ENCODE measurements around the gene NCSTN.
A peak's percentile ranks its signal among the peaks of the same experiment; 100 is the strongest.
"Not testable (repeated sequence)": the region's sequence is repeated elsewhere in the genome, so short reads cannot be mapped to it uniquely, and the experiment has no call there.

The NCSTN gene

DNA sequence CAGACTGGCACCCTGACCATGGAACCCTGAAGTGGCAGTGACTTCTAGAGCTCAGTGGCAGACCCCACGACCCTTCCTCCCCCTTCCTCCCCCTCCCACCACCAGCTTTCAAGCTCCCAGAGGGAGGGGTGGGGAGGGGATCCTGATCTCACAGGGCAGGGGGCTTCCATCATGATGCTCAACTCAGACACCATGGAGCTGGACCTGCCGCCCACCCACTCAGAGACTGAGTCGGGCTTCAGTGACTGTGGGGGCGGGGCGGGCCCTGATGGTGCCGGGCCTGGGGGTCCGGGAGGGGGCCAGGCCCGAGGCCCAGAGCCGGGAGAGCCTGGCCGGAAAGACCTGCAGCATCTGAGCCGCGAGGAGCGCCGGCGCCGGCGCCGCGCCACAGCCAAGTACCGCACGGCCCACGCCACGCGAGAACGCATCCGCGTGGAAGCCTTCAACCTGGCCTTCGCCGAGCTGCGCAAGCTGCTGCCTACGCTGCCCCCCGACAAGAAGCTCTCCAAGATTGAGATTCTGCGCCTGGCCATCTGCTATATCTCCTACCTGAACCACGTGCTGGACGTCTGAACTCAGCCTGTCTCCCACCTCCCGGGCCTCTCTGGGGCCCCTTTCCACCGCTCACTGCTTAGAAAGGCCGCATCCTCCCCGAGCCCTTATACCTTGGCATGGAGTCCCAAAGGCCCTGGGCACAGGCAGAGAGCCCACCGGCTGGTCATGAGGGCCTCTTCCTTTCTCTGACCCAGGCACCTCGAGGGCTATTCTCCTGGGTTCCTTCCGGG, 27.6 kb downstream of the NCSTN start:
- no peak for DNase-seq (ENCODE audit: low read depth in 2 of 2)

DNA sequence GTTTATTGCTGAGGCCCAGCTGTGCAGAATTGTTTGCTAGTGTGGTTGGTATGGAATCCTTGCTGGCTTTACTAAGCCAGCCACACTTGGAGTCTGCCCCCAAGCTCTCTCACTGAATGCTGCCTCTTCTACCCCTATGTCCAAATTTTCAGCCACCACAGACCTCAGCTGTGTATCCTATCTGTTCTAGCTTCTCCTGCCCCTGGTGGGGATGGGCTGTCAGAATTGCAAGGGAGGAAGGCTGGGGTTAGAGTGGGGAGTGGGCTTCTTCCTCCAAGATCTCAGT, 28.1 kb downstream of the NCSTN start:
- no peak for DNase-seq (ENCODE audit: low read depth in 2 of 2)

DNA sequence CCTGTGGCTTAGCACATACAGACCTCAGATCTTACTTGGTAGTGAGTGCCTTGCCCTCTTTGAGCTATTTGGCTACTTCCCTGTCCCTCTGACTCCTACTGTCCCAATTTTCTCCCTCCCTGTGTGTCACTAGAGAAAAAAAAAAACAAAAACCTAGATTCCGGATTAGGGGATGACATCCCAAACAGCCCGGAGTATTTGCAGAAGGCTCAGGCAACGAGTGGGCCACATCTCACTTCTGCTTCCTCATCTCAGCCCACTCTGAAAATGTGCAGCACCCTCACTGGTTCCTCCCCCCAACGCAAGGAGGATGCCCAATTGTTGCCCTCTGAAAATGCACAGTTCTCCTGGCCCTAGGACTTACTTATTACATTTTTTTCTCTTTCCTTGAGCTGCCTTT, 28.6 kb downstream of the NCSTN start:
- no peak for DNase-seq (ENCODE audit: low read depth in 2 of 2)

DNA sequence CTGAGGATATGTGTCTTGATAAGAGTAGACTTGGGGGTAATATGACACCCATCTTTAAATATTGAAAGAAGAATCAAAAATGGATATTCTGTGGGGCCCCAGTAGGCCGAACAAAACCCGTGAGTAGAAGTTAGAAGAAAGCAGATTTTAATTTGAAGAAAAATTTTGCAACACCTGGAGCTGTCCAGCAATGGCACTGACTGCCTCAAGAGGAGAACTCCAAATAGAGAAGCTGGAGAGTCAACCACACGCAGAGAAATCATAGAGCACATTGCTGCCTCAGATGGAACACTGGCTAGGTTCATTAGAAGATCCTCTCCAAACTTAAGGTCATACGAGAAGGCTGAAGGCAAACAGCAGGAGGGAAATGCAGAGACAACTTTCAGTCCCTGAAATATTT, 30.5 kb downstream of the NCSTN start:
- DNase-seq (ENCODE audit: low read depth in 2 of 2) = no peak

DNA sequence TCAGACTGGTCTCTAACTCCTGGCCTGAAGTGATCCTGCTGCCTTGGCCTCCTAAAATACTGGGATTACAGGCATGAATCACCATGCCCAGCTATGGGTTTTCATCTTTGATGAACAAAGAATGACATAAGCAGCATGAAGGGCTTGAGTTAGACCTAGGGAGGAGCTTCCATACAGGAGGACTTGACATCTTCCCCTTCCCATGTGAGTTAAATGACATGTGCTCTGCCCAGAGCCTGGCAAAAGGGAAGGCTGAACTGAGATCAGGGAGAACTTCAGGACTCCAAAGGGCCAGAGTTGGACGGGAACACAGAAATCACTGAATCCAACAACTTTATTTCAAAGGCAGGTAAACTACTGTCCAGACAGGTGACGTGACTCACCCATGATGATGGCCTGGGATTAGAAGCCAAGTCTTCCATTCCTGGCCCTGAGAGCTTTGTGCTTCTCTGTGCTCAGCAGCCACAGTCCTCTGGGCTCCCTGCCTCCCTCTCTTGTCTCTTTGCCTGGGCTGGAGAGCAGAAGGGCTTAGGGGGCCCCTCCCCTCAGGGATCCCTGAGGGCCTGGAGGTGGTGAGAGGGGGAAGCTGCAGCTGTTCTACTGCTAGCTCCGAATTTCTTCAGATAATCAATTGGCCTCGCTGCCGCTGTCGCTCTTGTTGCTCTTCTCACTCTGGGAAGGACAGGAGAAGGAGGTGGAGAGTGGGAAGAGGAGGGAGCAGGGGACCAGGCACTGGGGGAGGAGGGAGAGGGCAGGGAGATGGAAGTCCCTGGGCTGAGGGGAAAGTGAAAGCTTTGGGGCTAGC, 31.3 kb downstream of the NCSTN start:
- no peak for DNase-seq (ENCODE audit: low read depth in 2 of 2)

DNA sequence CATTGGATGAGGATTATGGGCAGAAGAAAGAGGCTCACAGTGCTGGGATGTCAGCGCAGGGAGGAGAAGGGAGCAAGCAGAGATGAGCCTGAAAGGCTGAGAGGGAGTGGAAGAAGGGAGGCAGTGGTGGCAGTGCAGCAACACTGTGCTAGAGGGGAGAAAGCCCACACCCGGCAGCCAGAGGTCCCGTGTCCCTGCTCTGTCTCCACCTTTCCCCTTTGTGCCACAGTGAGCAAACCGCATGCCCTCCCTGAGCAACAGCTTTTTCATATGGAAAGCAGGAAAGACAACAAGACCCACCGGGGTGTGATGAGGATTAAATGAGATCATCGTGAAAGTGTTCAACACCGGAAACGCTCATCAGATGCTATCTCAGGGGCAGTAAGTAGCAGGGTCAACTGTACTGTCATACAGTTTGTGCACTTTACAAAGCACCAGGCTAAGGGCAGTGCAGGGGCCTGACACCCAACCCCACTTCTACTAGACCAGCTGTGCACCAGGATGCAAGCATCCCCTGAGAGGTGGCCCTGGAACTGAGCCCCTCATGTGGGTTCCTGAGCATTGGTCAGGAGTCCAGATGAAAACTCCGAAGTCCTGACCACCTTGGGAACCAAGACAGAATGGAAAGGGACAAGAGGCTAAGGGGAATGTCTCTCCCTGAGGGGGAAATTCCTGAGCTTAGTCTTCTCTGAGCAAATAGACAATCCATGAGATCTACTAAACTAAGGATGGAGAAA, 32.8 kb downstream of the NCSTN start:
- no peak for DNase-seq (ENCODE audit: low read depth in 2 of 2)

DNA sequence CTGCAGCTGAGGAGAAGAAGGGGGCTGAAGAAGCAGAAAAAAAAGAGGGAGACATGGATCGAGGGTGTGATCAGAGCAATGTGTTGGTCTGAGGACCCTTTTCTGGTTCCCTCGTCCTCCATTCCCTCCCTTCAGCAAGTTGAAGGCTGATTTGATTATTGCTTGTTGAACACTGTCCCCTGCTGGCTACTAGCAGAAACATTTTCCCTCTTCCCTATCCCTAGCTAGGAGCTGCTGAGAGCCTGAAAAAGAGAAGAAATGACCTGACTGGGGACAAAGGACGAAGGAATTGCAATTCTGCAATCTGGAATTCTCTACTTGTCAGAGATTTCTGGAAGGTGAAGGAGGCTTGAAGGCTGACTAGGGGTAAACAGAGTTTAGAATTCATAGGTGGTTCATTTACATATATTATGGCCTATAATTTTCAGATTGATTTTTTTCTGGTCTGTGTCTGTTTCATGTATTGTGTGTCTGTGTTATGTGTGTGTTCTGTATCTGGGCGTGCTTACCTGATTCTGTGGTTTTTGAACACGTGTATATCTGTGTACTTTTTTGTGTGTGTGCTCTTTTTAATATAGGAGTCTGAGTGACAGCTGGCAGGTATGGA, 33.4 kb downstream of the NCSTN start:
- peak in 1 of 2 donors; percentile 7 for DNase-seq (ENCODE audit: low read depth in 2 of 2)

DNA sequence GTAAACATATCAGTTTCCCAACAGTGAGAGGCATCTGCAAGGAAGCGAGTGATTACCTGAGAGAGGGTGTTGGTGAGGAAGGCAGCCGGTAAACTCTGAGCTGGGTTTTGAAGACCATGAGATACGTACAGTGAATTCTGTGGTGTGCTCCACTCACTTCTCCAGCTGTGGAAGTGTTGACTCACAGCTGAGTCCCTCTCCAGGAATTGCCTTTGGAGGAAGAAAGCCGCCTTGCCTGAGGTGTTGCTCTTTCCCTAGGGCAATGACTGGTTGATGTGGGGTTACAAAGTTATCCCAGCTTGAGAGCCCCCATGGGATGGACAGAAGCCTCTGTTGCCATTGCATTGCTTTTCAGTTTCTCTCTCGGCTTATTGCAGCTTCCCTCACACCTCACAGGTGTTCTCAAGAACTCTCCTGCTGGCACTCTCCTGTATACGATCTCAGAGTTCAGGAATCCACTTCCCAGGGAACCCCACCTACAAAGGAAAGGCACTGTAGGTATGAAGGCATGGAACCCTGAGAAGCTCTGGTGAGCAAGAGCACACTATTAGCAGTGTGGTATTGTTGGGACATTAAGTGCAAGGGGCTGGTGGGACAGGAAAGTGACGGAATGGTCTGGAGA, 34.5 kb downstream of the NCSTN start:
- DNase-seq (ENCODE audit: low read depth in 2 of 2) = no peak

DNA sequence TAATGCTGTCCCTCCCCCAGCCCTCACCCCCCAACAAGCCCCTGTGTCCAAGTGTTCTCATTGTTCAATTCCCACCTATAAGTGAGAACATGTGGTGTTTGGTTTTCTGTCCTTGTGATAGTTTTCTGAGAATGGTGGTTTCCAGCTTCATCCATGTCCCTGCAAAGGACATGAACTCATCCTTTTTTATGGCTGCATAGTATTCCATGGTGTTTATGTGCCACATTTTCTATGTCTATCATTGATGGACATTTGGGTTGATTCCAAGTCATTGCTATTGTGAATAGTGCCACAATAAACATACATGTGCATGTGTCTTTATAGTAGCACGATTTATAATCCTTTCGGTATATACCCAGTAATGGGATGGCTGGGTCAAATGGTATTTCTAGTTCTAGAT, 41.6 kb downstream of the NCSTN start:
- DNase-seq (ENCODE audit: low read depth in 2 of 2) = not testable (repeated sequence)

DNA sequence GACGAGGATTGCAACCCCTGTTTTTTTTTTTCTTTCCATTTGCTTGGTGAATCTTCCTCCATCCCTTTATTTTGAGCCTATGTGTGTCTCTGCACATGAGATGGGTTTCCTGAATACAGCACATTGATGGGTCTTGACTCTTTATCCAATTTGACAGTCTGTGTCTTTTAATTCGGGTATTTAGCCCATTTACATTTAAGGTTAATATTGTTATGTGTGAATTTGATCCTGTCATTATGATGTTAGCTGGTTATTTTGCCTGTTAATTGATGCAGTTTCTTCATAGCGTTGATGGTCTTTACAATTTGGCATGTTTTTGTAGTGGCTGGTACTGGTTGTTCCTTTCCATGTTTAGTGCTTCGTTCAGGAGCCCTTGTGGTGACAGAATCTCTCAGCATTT, 45.2 kb downstream of the NCSTN start:
- not testable (repeated sequence) for DNase-seq (ENCODE audit: low read depth in 2 of 2)

DNA sequence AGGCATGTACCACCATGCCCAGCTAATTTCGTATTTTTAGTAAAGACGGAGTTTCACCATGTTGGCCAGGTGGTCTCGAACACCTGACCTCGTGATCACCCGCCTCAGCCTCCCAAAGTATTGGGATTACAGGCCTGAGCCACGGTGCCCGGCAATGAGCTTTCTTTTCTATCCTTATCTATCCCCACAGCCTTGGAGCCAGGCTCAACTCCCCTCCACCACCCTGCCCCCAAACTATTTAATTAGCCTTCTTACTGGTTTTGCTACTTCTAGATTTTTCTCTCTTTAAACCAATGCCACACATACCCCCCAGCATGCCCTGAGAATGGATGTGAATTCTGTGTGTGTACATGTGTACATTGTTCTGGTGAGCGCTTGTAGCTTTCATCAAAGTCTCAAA, 51.5 kb downstream of the NCSTN start:
- DNase-seq (ENCODE audit: low read depth in 2 of 2) = no peak

DNA sequence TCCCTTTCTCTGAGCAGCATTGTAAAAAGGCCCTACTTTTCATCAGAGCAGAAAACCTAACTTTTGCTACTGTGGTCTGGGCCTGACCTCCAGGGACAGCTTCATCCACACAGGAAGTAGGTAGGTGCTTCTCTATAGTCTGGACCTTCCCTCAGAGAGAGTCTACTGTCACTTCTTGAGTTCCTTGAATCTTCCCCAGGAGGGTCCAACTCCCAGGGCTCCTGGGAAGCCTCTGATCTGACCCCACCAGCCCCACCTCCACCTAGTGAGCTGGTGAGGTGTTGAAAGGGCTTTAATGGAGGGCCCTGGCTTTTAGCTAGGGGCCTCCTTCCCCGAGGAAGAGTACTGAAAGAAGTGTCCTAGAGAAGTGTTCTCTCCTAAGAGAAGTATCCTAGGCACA, 54.5 kb downstream of the NCSTN start:
- no peak for DNase-seq (ENCODE audit: low read depth in 2 of 2)

DNA sequence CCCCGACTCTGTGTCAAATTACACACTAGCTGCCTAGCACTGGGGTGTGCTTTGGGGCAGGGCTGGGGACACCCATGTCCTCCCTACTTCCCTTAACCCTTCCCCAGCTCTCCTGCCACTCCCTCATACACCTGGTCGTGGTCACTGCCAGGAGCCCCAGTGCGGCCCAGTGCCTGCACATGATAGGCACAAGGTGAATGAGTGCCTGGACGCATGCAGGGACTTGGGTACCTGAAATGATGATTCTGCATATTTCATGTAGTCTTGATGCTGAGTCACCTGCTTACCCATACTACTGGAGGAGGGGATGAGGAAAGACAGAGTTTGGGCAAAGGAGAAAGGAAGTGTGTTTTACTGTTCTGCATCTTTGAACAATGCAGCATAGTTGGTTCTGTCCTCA, 55.6 kb downstream of the NCSTN start:
- no peak for DNase-seq (ENCODE audit: low read depth in 2 of 2)

DNA sequence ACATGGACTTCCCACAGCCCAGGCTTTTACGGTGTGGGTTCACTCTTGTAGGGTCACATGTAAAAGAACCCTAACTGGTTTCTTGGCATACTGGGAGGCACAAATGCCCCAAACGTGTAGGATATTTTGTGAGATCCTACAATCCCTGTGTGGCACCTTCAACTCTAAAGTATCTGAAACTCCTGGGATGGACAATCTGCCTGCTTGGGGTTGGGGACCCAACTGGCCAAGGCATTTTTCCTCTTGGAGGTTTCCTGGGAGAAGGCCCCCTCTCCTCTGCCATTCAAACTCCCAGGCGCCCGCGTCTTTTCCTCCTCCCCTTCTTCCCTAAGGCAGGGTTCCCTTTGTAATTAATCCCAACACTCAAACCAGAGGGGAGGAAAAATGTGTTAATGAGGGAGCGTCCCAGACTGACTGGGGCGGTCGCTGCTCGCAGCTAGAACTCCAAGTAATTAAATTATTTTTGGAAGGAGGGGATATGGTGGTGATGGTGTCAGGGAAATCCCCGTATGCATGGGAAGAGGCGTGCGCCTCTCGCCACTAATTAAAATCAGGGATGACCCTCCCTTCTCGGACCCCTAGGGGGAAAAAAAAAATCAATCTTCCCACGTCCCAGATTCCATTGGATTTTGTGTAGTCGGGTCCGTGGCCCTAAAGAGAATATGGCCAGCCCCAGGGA, 56.5 kb downstream of the NCSTN start:
- no peak for DNase-seq (ENCODE audit: low read depth in 2 of 2)

DNA sequence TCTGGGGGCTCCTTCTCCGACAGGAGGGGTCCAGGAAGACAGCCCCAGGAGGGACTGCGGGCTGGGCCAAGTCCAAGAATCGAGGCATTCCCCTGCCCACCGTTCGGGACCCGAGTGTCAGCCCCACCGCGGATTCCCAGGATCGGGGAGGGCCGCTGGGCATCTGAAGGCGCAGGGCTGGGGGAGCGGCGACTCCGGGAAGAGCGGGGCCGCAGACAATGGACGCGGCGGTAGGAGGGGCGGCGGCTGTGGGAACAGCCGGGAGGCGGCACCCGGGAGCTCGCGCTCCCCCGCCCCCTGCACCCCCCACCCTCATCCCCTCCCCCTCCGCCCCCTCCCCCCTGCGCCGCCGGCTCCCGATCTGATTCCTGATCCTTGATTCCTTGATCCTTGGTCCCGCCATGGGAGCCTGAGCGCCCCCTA, 57.1 kb downstream of the NCSTN start, which contains the start of gene VANGL2:
Gene VANGL2 (plus strand): TSS at position 342 of the 423 bp plus-strand sequence. CDS start 15,274 bp downstream, outside the sequence.
- DNase-seq (ENCODE audit: low read depth in 2 of 2) = peak; percentile 17 to 19

DNA sequence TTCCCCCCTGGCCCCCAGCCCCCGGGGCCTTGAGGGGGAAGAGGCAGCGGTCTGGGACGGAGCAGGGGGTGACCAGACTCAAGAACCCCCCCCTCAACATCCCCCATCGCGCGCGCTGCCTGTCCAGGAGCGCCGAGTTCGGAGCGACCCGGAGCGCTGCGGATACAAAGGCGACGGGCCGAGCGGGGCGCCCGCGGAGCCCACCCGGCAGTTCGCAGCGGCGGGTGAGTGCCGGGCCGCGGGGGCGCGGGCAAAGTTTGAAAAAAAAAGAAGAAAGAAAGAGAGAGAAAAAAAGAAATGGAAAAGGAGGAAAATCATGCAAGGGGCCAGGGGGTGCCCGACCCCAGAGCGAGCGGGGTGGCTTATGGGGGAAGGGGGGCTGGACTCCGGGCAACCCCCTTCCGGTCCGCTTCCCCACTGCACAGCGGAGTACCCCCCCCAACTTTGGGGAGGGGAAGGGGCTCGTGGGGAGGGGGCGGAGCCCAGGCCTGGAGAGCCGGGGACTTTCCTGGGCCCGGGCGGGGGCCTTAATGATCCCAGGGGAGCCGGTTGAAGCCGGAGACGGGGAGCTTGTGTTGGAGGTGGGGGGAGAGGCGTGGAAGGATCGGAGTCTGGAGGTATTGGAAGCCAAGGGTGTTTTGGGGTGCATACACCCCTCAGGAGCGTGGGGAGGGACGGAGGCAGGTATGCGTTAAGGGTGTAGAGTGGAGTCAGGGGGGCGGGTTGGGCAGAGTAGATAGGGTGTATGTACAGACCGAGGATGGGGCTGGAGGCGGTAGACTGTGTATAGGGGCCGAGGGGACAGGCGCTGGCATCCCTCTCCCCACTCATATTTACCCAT, 57.7 kb downstream of the NCSTN start:
- no peak for DNase-seq (ENCODE audit: low read depth in 2 of 2)

DNA sequence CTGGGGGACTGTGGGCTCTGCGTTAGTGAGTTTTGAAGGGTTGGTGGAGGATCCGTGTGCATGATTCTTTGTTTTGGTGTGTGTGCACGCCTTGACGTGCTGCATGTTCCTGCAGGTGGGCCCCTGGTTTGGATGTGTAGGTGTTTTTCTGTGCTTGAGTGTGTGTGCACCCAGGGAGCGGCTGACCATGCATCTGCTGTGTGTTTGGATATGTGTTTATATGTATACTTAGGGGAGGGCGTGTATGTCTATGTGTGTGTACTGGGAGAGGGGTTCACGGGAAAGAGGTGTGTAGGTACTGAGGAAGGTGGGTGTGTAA, 58.3 kb downstream of the NCSTN start:
- no peak for DNase-seq (ENCODE audit: low read depth in 2 of 2)

DNA sequence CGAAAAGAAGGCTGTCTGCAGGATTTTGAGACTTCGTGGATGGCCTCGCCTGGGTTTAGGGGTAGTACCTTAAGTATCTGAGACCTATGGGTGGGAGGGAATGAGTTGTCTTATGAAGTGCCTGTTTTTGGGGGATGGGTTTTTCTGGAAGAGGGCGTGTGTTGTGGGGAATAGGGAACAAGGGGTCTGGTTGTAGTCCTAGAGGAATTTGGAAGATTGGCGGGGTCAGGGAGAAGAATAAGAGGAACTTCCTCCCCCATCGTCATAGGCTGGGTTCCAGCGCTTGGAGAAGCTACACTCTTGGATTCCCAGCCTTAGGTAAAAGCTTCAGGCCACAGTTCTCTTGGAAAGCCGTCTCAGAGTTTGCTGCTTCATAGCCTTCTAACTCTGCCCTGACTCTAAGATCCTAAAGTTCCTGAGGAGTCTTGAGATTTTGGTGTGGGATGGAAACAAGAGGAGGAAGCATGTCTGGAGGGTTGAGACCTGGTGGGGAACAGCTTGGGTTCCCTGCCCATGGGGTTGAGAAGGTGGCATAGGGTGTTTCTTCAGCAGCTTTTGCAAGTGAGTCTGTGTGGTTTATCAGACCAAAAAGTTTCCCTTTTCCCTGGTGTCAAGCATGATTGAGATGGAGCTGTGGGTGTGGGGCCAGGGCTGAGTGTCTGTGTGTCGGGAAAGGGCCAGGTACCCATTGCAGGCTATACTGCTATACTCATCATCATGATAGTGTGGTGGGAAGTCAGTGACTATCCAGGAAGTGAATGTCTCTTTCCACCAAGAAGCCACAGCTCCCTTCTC, 59.0 kb downstream of the NCSTN start:
- no peak for DNase-seq (ENCODE audit: low read depth in 2 of 2)

DNA sequence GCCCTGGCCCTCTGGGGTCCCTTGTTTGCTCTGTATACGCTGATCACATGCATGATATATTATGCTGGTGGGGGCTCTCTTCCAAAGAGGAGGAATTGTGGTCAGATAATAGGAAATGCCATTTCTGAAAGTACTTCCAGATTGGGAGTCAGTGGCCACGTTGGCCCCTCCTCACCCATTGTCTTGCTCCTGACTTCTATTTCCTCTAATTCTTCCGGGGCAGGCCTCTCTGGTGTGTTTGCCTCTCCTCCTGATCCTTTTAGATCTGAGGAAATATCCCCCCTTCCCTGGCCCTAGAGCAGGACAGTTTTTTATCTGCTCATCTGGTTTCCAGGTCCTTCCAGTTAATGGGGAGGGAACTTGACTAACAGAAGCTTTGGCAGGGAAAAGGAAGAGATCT, 60.1 kb downstream of the NCSTN start:
- no peak for DNase-seq (ENCODE audit: low read depth in 2 of 2)

DNA sequence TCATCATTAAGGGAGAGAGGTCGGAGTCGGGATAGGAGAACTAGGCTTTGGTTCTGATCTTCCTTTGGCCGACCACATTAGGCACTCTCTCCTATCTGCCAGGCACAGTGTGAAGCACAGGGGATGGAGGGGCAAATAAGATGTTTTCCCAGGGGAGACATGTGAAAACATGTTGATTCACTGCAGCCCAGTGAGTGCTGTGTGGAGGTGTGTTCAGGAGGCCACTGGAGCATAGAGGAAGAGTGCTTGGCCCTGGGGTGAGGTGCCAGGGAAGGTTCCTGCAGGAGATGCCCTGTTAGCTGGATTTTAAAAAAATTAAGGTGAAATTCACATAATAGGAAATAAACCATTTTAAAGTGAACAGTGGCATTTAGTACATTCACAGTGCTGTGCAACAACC, 60.9 kb downstream of the NCSTN start:
- no peak for DNase-seq (ENCODE audit: low read depth in 2 of 2)
